GM12878 (cell line): ENCODE results near the gene IL16. TPM values are rescaled to one million over a fixed set of nuclear protein-coding genes. Genes with fewer than 3 reads are reported as not detected.

Experiments used
- ATAC-seq: fragments of 200-7000 bp; cut with Tn5 transposase; 3 replicates; pipeline ENCODE4 v1.9.1; 2020; ENCODE audit warnings: mild to moderate bottlenecking, moderate library complexity
- BruUV-seq: library from RNA; stranded (reverse); fragments of 400-500 nt; replicated peaks from 2 replicates; lab custom pipeline; 2021; lab: Mats Ljungman, UMichigan
- CTCF ChIA-PET: fragments of 300-600 bp; sonication (Branson Sonifier 250); formaldehyde crosslinking; extraction: SDS; loops from one replicate; lab custom pipeline; 2021; ENCODE audit warnings: inconsistent platforms; lab: Yijun Ruan, JAX
- POLR2A ChIA-PET: fragments of 350-600 bp; formaldehyde crosslinking; extraction: SDS; loops from one replicate; lab custom pipeline; 2021; ENCODE audit warnings: inconsistent platforms; lab: Charles Lee
- RAD21 ChIA-PET: fragments of 300-600 bp; sonication (Branson Sonifier 250); formaldehyde crosslinking; loops from one replicate; lab custom pipeline; 2023; ENCODE audit warnings: antibody characterized with exemption; ENCODE audit not compliant: unreplicated experiment; lab: Charles Lee
- SMC1A ChIA-PET: fragments of 300-600 bp; sonication (Branson Sonifier 250); formaldehyde crosslinking; loops from one replicate; lab custom pipeline; 2023; ENCODE audit not compliant: unreplicated experiment, uncharacterized antibody; lab: Charles Lee
- DNase-seq: peaks from one replicate; pipeline ENCODE4 v3.0.0-alpha.2; 2011; ENCODE audit warnings: low read depth, low spot score
- FAIRE-seq: peaks from 3 replicates; lab custom pipeline; 2011; peaks lifted over from hg19 to GRCh38; lab: Jason Lieb, UNC
- H2AFZ ChIP-seq: 2 replicates; pipeline ENCODE4 v1.6.0; 2011; ENCODE audit warnings: low read depth, low read length, control low read depth; ENCODE audit not compliant: control insufficient read depth
- H3K27ac ChIP-seq: 2 replicates; pipeline ENCODE4 v1.5.1; 2011; ENCODE audit warnings: control low read depth; ENCODE audit not compliant: control insufficient read depth, insufficient read depth
- H3K27me3 ChIP-seq, 2 experiments: replicated peaks in 1 of 2; 2 replicates each; pipeline versions ENCODE4 v1.6.0 to v1.6.1; 2011; ENCODE audit warnings: low read length in 1 of 2; ENCODE audit not compliant: control insufficient read depth in 2 of 2, insufficient read depth in 2 of 2
- H3K36me3 ChIP-seq, 2 experiments: 2 replicates each; pipeline ENCODE4 v1.5.1; 2011; ENCODE audit warnings: low read length in 1 of 2; ENCODE audit not compliant: control insufficient read depth in 2 of 2, insufficient read depth in 2 of 2
- H3K4me1 ChIP-seq: 2 replicates; pipeline ENCODE4 v1.6.1; 2011; ENCODE audit warnings: mild to moderate bottlenecking, low read length, moderate library complexity, mixed read lengths; ENCODE audit not compliant: control insufficient read depth, insufficient read depth
- H3K4me2 ChIP-seq: 2 replicates; pipeline ENCODE4 v1.6.0; 2011; ENCODE audit warnings: control low read depth; ENCODE audit not compliant: control insufficient read depth, insufficient read depth
- H3K4me3 ChIP-seq: fragments of 200-600 bp; sonication (generic); 2 replicates; pipeline ENCODE4 v1.5.1; 2016
- H3K79me2 ChIP-seq: 2 replicates; pipeline ENCODE4 v1.6.0; 2011; ENCODE audit warnings: low read length; ENCODE audit not compliant: control insufficient read depth, insufficient read depth
- H3K9ac ChIP-seq: 2 replicates; pipeline ENCODE4 v1.8.0; 2011; ENCODE audit warnings: low read length, control low read depth, mixed read lengths; ENCODE audit not compliant: control insufficient read depth, insufficient read depth
- H3K9me3 ChIP-seq: replicated peaks from 3 replicates; pipeline ENCODE4 v1.5.1; 2011; ENCODE audit warnings: mild to moderate bottlenecking, low read length; ENCODE audit not compliant: control insufficient read depth, insufficient read depth
- H4K20me1 ChIP-seq: 2 replicates; pipeline ENCODE4 v1.6.0; 2011; ENCODE audit not compliant: control insufficient read depth, insufficient read depth
- ASH2L ChIP-seq: fragments of 300-600, 200-600 bp; sonication (generic); IDR thresholded peaks from 2 replicates; pipeline ENCODE4 v1.6.1; 2017; ENCODE audit warnings: low read depth, mild to moderate bottlenecking, borderline replicate concordance
- CHD2 ChIP-seq: IDR thresholded peaks from 2 replicates; pipeline ENCODE4 v1.6.1; 2011; ENCODE audit warnings: low read depth, low read length, improper control_type of control experiment, borderline replicate concordance
- IRF4 ChIP-seq: IDR thresholded peaks from 2 replicates; pipeline ENCODE4 v1.6.1; 2011; ENCODE audit warnings: low read depth, low read length
- MYC ChIP-seq: IDR thresholded peaks from 2 replicates; pipeline ENCODE4 v1.6.1; 2011; ENCODE audit warnings: mild to moderate bottlenecking, low read length, moderate library complexity, inconsistent platforms; ENCODE audit not compliant: insufficient read depth, insufficient replicate concordance, insufficient read length, severe bottlenecking
- NFXL1 ChIP-seq: fragments of 450-650 bp; IDR thresholded peaks from 2 replicates; pipeline ENCODE4 v1.6.1; 2017; ENCODE audit warnings: antibody characterized with exemption, mild to moderate bottlenecking, borderline replicate concordance
- NR2F1 ChIP-seq: fragments of 450-650 bp; conservative IDR thresholded peaks from 2 replicates; pipeline ENCODE4 v1.6.1; 2017; ENCODE audit warnings: mild to moderate bottlenecking
- RCOR1 ChIP-seq: conservative IDR thresholded peaks from 2 replicates; pipeline ENCODE4 v1.6.1; 2012; ENCODE audit warnings: low read depth, low read length, improper control_type of control experiment
- RFX5 ChIP-seq: IDR thresholded peaks from 2 replicates; pipeline ENCODE4 v1.6.1; 2011; ENCODE audit warnings: low read depth, low read length, improper control_type of control experiment
- SIX5 ChIP-seq: IDR thresholded peaks from 2 replicates; pipeline ENCODE4 v1.6.1; 2011; ENCODE audit warnings: mild to moderate bottlenecking, low read depth, low read length, moderate library complexity; ENCODE audit not compliant: severe bottlenecking
- SMAD1 ChIP-seq: fragments of 450-650 bp; IDR thresholded peaks from 2 replicates; pipeline ENCODE4 v1.6.1; 2018; ENCODE audit warnings: mild to moderate bottlenecking, low read depth; ENCODE audit not compliant: partially characterized antibody
- STAT1 ChIP-seq: fragments of 450-650 bp; conservative IDR thresholded peaks from 2 replicates; pipeline ENCODE4 v1.6.1; 2014; ENCODE audit warnings: antibody characterized with exemption, mild to moderate bottlenecking
- STAT3 ChIP-seq: IDR thresholded peaks from 2 replicates; pipeline ENCODE4 v1.6.1; 2011; ENCODE audit warnings: low read depth, low read length, improper control_type of control experiment
- TARDBP ChIP-seq: IDR thresholded peaks from 2 replicates; pipeline ENCODE4 v1.6.1; 2016; ENCODE audit warnings: borderline replicate concordance
- ZNF217 ChIP-seq: fragments of 450-650 bp; IDR thresholded peaks from 2 replicates; pipeline ENCODE4 v1.6.1; 2017; ENCODE audit warnings: antibody characterized with exemption, mild to moderate bottlenecking
- ZNF24 ChIP-seq: fragments of 450-650 bp; IDR thresholded peaks from 2 replicates; pipeline ENCODE4 v1.6.1; 2017; ENCODE audit warnings: antibody characterized with exemption, mild to moderate bottlenecking
- ZSCAN29 ChIP-seq: fragments of 450-650 bp; IDR thresholded peaks from 2 replicates; pipeline ENCODE4 v1.6.1; 2017; ENCODE audit warnings: mild to moderate bottlenecking, moderate library complexity
- WGBS: methylation state at CpG from one replicate; pipeline ENCODE4 v1.1.6; 2016; ENCODE audit warnings: low lambda C conversion rate; ENCODE audit not compliant: insufficient replicate concordance, insufficient coverage; ENCODE audit errors: missing lambda C conversion rate; 5-methylcytosine and 5-hydroxymethylcytosine counted together
- in situ Hi-C: fragments of 300-500 bp; cut with MboI; formaldehyde crosslinking; loops from 9 replicates; pipeline ENCODE4 v1.14.3; 2018; ENCODE audit warnings: mixed read lengths
- intact Hi-C: fragments of 100-400 bp; cut with micrococcal nuclease; formaldehyde crosslinking; loops from one replicate; pipeline ENCODE4 v1.14.2; 2022; ENCODE audit not compliant: unreplicated experiment
- polyA plus RNA-seq, 11 experiments: library from polyadenylated mRNA; depleted of rRNA in 4 of 11; unstranded in 6 of 11; stranded (reverse) in 5 of 11; fragments of >200 nt; fragmentation: Nextera tagmentation in 4 of 11; fragmentation: Illumina TruSeq in 1 of 11; extraction: Ambion mirVana in 4 of 11; extraction: Trizol in 1 of 11; gene quantifications; 1 replicate in 1 of 11; 2 replicates in 10 of 11; pipeline versions ENCODE4 v1.2.1 to v1.2.3, GENCODE V29; 2011 to 2016; ENCODE audit warnings: inconsistent platforms in 2 of 11, missing spikeins in 2 of 11, low read depth in 1 of 11
- total RNA-seq, 4 experiments: library from RNA; depleted of rRNA in 3 of 4; stranded (reverse); fragments of >200 nt in 3 of 4; fragmentation: Illumina TruSeq in 1 of 4; extraction: Trizol in 1 of 4; gene quantifications; 2 replicates each; pipeline versions ENCODE4 v1.2.1 to v1.2.3, GENCODE V29; 2013 to 2021
- TF ChIP-seq, protein P1 (sequence below): IDR thresholded peaks from 2 replicates; pipeline ENCODE4 v1.6.1; 2011; ENCODE audit warnings: low read depth, low read length, improper control_type of control experiment, borderline replicate concordance
- TF ChIP-seq, protein P2 (sequence below): fragments of 450-650 bp; IDR thresholded peaks from 2 replicates; pipeline ENCODE4 v1.6.1; 2017; ENCODE audit warnings: mild to moderate bottlenecking, moderate library complexity
- TF ChIP-seq, protein P3 (sequence below): fragments of 450-650 bp; formaldehyde crosslinking; IDR thresholded peaks from 2 replicates; pipeline ENCODE4 v1.5.0; 2022; ENCODE audit warnings: mild to moderate bottlenecking, missing genetic modification characterization

Gene IL16
- total and polyA plus RNA-seq, 10 of the 15 experiments (the other 5 are each of a cell fraction or from before 2014, with no cell fraction given): 21.7 to 206 (median 44.5) TPM

DNA sequence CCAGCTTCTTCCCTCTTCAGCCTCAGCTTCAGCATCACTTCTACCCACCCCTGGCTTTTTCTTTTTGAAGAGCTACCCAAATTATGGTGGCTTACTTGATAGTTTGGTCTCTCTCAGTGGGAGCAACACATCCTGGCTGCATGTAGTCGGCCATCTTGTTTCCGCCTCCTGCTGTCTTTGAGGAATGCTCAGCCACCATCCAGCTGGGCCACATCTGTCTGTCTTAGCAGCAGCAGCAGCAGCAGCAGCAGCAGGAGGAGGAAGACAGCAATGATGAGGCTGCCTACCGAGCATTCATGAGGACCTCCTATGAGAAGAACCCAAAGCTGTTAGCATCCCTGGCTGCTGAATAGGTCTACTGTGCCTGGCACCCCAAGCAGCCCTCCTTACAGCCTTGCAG is 19.7 kb downstream of the IL16 start:
- intact Hi-C loops (no loop called here), in situ Hi-C loops (no loop called here)
- POLR2A ChIA-PET: no interaction called here
- Histone ChIP-seq H3K79me2 (no peaks in the 10 kb centered on the region), H3K36me3 (no peaks in the 10 kb centered on the region), H3K4me1 (no peaks in the 10 kb centered on the region), H3K27me3 (no peaks in the 10 kb centered on the region), H4K20me1 (no peaks in the 10 kb centered on the region), H3K9ac (no peak overlapping the region), H3K4me2 (no peak overlapping the region), H3K27ac (no peak overlapping the region), H3K4me3 (no peak overlapping the region), H2AFZ (no peak overlapping the region), H3K9me3 (no peaks in the 10 kb centered on the region)
- ATAC-seq: no peak
- no peak for DNase-seq
- TF ChIP-seq STAT1 (no peak), IRF4 (no peak), ZNF24 (no peak), STAT3 (no peak), ZNF217 (no peak), RFX5 (no peak), SMAD1 (no peak), NR2F1 (no peak), MYC (no peak), RCOR1 (no peak), ASH2L (no peak), SIX5 (no peak), CHD2 (no peak), TARDBP (no peak), ZSCAN29 (no peak), NFXL1 (no peak)
- TF ChIP-seq, protein P1, sequence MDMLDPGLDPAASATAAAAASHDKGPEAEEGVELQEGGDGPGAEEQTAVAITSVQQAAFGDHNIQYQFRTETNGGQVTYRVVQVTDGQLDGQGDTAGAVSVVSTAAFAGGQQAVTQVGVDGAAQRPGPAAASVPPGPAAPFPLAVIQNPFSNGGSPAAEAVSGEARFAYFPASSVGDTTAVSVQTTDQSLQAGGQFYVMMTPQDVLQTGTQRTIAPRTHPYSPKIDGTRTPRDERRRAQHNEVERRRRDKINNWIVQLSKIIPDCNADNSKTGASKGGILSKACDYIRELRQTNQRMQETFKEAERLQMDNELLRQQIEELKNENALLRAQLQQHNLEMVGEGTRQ: no peak
- TF ChIP-seq, protein P2, sequence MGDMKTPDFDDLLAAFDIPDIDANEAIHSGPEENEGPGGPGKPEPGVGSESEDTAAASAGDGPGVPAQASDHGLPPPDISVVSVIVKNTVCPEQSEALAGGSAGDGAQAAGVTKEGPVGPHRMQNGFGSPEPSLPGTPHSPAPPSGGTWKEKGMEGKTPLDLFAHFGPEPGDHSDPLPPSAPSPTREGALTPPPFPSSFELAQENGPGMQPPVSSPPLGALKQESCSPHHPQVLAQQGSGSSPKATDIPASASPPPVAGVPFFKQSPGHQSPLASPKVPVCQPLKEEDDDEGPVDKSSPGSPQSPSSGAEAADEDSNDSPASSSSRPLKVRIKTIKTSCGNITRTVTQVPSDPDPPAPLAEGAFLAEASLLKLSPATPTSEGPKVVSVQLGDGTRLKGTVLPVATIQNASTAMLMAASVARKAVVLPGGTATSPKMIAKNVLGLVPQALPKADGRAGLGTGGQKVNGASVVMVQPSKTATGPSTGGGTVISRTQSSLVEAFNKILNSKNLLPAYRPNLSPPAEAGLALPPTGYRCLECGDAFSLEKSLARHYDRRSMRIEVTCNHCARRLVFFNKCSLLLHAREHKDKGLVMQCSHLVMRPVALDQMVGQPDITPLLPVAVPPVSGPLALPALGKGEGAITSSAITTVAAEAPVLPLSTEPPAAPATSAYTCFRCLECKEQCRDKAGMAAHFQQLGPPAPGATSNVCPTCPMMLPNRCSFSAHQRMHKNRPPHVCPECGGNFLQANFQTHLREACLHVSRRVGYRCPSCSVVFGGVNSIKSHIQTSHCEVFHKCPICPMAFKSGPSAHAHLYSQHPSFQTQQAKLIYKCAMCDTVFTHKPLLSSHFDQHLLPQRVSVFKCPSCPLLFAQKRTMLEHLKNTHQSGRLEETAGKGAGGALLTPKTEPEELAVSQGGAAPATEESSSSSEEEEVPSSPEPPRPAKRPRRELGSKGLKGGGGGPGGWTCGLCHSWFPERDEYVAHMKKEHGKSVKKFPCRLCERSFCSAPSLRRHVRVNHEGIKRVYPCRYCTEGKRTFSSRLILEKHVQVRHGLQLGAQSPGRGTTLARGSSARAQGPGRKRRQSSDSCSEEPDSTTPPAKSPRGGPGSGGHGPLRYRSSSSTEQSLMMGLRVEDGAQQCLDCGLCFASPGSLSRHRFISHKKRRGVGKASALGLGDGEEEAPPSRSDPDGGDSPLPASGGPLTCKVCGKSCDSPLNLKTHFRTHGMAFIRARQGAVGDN: no peak
- TF ChIP-seq, protein P3, sequence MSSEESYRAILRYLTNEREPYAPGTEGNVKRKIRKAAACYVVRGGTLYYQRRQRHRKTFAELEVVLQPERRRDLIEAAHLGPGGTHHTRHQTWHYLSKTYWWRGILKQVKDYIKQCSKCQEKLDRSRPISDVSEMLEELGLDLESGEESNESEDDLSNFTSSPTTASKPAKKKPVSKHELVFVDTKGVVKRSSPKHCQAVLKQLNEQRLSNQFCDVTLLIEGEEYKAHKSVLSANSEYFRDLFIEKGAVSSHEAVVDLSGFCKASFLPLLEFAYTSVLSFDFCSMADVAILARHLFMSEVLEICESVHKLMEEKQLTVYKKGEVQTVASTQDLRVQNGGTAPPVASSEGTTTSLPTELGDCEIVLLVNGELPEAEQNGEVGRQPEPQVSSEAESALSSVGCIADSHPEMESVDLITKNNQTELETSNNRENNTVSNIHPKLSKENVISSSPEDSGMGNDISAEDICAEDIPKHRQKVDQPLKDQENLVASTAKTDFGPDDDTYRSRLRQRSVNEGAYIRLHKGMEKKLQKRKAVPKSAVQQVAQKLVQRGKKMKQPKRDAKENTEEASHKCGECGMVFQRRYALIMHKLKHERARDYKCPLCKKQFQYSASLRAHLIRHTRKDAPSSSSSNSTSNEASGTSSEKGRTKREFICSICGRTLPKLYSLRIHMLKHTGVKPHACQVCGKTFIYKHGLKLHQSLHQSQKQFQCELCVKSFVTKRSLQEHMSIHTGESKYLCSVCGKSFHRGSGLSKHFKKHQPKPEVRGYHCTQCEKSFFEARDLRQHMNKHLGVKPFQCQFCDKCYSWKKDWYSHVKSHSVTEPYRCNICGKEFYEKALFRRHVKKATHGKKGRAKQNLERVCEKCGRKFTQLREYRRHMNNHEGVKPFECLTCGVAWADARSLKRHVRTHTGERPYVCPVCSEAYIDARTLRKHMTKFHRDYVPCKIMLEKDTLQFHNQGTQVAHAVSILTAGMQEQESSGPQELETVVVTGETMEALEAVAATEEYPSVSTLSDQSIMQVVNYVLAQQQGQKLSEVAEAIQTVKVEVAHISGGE (CRISPR knock-in tag): no peak
- CTCF ChIA-PET: interaction anchor here (1.2 kb wide), 1 partner anchor 50 kb away, joined by 5 read pairs; no protein-coding TSS in a partner anchor
- SMC1A ChIA-PET: interaction anchor here (0.6 kb wide), 1 partner anchor 64 kb away, joined by 5 read pairs; no protein-coding TSS in a partner anchor
- BruUV-seq: no TSS peak
- 40% methylated on average over 3 of the region's 3 CpGs for WGBS
- FAIRE-seq: no peak
- RAD21 ChIA-PET: no interaction called here
